HL-60/S4 treated with retinoic acid at 250 ng/mL for 4 days and 3 days (cell line): ENCODE measurements around the gene CPHXL.

Source experiments
- in situ Hi-C: fragments of 300-500 bp; cut with MboI; formaldehyde crosslinking; loops from 2 replicates; pipeline ENCODE4 v1.7.0; 2022; ENCODE audit warnings: low sequenced_read_pairs

CPHXL gene

GRCh38 chr16:75703306-75703705 is 23.0 kb downstream of the CPHXL start:
- in situ Hi-C loops = no loop called here

GRCh38 chr16:75702242-75702641 is 24.0 kb downstream of the CPHXL start:
- in situ Hi-C loops = no loop called here

DNA sequence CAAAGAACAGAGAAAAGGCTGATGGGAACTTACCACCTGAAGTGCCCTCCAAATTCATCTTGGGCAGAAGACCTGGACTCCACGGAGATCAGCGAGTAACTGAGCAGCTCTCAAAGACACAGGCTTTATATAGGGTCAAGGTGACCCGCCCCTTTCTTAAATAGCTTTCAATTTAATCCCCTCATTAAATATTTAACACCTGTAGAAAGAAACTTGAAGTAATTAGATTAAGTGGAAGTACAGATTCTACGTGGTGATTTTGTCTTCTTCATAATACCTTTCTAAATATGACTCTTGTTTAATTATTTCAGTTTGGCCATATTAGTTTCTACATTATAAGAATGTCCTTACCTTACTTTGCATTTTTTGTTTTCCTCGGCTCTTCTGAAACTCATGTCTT is 24.9 kb downstream of the CPHXL start, which contains the start of gene DUXB:
TSS of gene DUXB (minus strand) at position 101 of the 400 bp plus-strand sequence. CDS start at position 58, 43 bp downstream.
- in situ Hi-C loops = no loop called here

GRCh38 chr16:75697571-75697970 is 28.7 kb downstream of the CPHXL start:
- in situ Hi-C loops = no loop called here

GRCh38 chr16:75695708-75696107 is 30.6 kb downstream of the CPHXL start:
- in situ Hi-C loops = no loop called here

DNA sequence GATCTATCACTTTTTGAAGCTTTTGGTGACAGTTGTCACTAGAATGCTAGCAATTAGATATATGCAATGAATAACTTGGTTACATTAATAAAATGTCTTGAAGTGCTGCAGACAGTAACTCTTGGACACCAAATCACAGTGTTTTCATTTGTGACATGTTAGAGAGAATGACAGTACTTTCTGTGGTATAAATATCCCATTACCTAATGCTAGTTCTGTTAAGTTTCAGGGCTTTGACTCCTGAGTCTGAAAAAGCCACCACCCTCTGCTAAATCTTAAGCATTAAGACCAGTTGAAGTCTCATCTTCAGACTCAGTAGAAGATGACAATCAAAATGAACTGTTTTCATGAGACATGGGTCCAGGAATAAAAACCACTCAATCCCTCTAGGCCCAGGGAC is 38.9 kb downstream of the CPHXL start:
- in situ Hi-C loops = no loop called here

DNA sequence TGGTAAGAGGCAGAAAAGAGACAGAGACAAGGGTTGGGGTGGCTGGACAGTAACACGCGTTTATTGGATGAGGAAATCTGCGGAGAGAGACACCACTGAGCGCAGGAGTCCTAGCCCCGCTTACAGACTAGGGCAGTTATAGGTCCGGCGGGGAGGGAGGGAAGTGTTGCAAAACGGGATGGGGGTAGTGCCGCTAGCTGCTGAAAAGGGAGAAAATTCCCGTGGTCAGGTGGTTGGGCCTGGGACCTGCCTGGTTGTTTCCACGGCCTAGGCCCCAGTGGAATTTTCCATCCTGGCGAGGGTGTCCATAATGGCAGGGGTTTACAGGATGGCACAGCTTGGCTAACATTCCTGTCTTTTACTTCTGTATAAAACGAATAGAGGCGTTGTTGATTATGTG is 44.0 kb downstream of the CPHXL start:
- in situ Hi-C loops = no loop called here

DNA sequence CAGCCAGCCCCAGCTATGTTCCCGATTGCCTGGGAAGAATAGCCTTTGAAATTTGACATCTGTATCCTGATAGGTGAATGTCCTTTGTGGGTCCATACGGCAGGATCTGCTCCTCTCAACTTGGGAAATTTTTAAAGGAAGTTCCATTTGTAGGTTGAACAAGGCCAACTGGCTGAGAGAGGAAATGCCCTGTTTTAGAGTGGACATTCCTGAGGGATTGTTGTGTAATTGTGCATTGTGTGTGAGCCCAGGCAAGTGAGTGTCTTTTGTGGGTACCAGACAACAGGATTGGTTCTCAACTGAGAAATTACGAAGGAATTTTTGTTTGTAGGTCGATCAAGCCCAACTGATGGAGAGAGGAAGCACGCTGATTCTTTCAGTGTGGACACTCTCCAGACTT is 46.9 kb downstream of the CPHXL start:
- in situ Hi-C loops = no loop called here

GRCh38 chr16:75676909-75677308 is 49.4 kb downstream of the CPHXL start, which contains the start of gene CPHXL2:
Gene CPHXL2, minus strand, starts transcription at chr16:75677009. Its CDS starts 10 bp downstream, at chr16:75676999.
- in situ Hi-C loops = no loop called here

DNA sequence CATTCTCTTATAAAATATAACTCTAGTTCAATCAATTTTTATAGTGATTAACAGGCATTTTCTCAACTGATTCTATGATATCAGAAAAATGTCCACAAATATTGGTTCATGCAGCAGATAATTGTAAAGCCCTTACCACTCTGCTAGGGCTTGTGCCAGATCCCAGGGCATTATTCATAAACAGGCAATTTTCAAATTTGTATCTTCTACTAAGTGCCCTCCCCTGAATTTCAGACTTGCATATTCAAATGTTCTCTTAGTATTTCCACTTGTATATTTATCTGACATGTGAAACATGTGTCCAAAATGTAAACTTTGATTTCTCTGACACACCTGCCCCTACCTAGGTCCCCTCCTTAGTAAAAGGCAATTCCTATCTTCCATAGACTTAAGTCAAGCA is 58.8 kb downstream of the CPHXL start:
- in situ Hi-C loops = no loop called here
